ENCODE measurements around the gene PDE4A. TPM values are rescaled to one million over a fixed set of nuclear protein-coding genes. Genes with fewer than 3 reads are reported as not detected.
"Not testable (repeated sequence)": the region's sequence is repeated elsewhere in the genome, so short reads cannot be mapped to it uniquely, and the experiment has no call there.

Gene PDE4A
- total RNA-seq, 1 donor from 2014 or later, result 15.6 TPM

GRCh38 chr19:10462042-10462441 is 41.7 kb downstream of the PDE4A start:
- DNase-seq (ENCODE audit: low spot score), result not testable (repeated sequence)

GRCh38 chr19:10462557-10462956 is 42.2 kb downstream of the PDE4A start:
- no peak for DNase-seq (ENCODE audit: low spot score)

GRCh38 chr19:10464456-10464855 is 44.1 kb downstream of the PDE4A start:
- DNase-seq (ENCODE audit: low spot score), result no peak

GRCh38 chr19:10467104-10467706 is 46.9 kb downstream of the PDE4A start:
- DNase-seq (ENCODE audit: low spot score), result no peak

GRCh38 chr19:10468133-10468532 is 47.8 kb downstream of the PDE4A start:
- no peak for DNase-seq (ENCODE audit: low spot score)

GRCh38 chr19:10471909-10472308 is 51.6 kb downstream of the PDE4A start:
- no peak for DNase-seq (ENCODE audit: low spot score)

GRCh38 chr19:10473192-10473591 is 52.9 kb downstream of the PDE4A start:
- no peak for DNase-seq (ENCODE audit: low spot score)

GRCh38 chr19:10474962-10475451 is 54.7 kb downstream of the PDE4A start:
- no peak for DNase-seq (ENCODE audit: low spot score)

- DNase-seq (ENCODE audit: low spot score), result no peak
Observed at GRCh38 chr19:10478476-10478875, 58.1 kb downstream of the PDE4A start.

GRCh38 chr19:10478903-10479384 is 58.6 kb downstream of the PDE4A start:
- peak; percentile 93 for DNase-seq (ENCODE audit: low spot score)

- DNase-seq (ENCODE audit: low spot score), result no peak
Observed at GRCh38 chr19:10486551-10486950, 66.2 kb downstream of the PDE4A start.

- no peak for DNase-seq (ENCODE audit: low spot score)
Observed at GRCh38 chr19:10491472-10492047, 71.2 kb downstream of the PDE4A start.

- no peak for DNase-seq (ENCODE audit: low spot score)
Observed at GRCh38 chr19:10497371-10497770, 77.0 kb downstream of the PDE4A start.

GRCh38 chr19:10499550-10500246 is 79.4 kb downstream of the PDE4A start:
- no peak for DNase-seq (ENCODE audit: low spot score)

GRCh38 chr19:10500247-10500592 is 79.9 kb downstream of the PDE4A start:
- DNase-seq (ENCODE audit: low spot score), result no peak

- peak; percentile 90 for DNase-seq (ENCODE audit: low spot score)
Observed at GRCh38 chr19:10501971-10502523, 81.7 kb downstream of the PDE4A start.

- DNase-seq (ENCODE audit: low spot score), result peak; percentile 93
Observed at GRCh38 chr19:10502524-10503001, 82.2 kb downstream of the PDE4A start.

- peak; percentile 20 for DNase-seq (ENCODE audit: low spot score)
Observed at GRCh38 chr19:10503002-10503789, 82.9 kb downstream of the PDE4A start, which contains the start of gene KEAP1. TSS of gene KEAP1 (minus strand) at chr19:10503356. CDS start at chr19:10500033, 3,323 bp downstream.

- DNase-seq (ENCODE audit: low spot score), result peak; percentile 79
Observed at GRCh38 chr19:10505583-10506229, 85.4 kb downstream of the PDE4A start.

- DNase-seq (ENCODE audit: low spot score), result no peak
Observed at GRCh38 chr19:10508036-10508435, 87.7 kb downstream of the PDE4A start.

GRCh38 chr19:10508707-10509106 is 88.4 kb downstream of the PDE4A start:
- DNase-seq (ENCODE audit: low spot score), result no peak

Data from mucosa of gallbladder (tissue), 1 donor.